ENCODE measurements around the gene RWDD1.

- no peak for TF ChIP-seq EZH2 (IDR thresholded peaks at IDR 0.05; ENCODE audit: borderline replicate concordance, low read depth, low read length, poor library complexity, severe bottlenecking)
- TF ChIP-seq CTCF (conservative IDR thresholded peaks at IDR 0.05; ENCODE audit: low read depth, low read length): no peak
Measured at GRCh38 chr6:116570856-116571682, at the start of gene RWDD1.

Data from A673 (cell line).